ENCODE data around the gene NDUFA7.

GRCh38 chr19:8325454-8325853 is 4.3 kb upstream of the NDUFA7 start:
- TF ChIP-seq CTCF (IDR thresholded peaks at IDR 0.05; ENCODE audit: low read length) = no peak
- no peak for TF ChIP-seq EZH2 (optimal IDR thresholded peaks at IDR 0.05; ENCODE audit: low read depth, low read length)
